ENCODE measurements around the gene WIF1.

WIF1 gene

GRCh38 chr12:65055859-65056258 is 65.2 kb downstream of the WIF1 start:
- no peak overlapping the region for H2BK120ac ChIP-seq (ENCODE audit: low read depth, low read length)
- H3K27me3 ChIP-seq (ENCODE audit: control insufficient read depth in 3 of 3, insufficient read depth in 3 of 3, low read depth in 1 of 3, low read length in 3 of 3), result no peaks in the 10 kb centered on the region
- no peak overlapping the region for H2BK5ac ChIP-seq (ENCODE audit: low read length)
- H3K9me3 ChIP-seq (replicated peaks in 1 of 2; ENCODE audit: control insufficient read depth in 2 of 2, insufficient read depth in 1 of 2, low read depth in 1 of 2, low read length in 2 of 2), result peaks cover 0 to 3% of the 10 kb centered on the region in 2 donors
- no peak overlapping the region for H3K18ac ChIP-seq (ENCODE audit: low read length)
- H2BK15ac ChIP-seq (ENCODE audit: low read length), result no peak overlapping the region
- no peak overlapping the region for H3K23ac ChIP-seq (ENCODE audit: low read depth, low read length, poor library complexity)
- peaks cover 0 to 6% of the 10 kb centered on the region in 2 donors for H3K4me1 ChIP-seq (ENCODE audit: control insufficient read depth in 2 of 2, insufficient read depth in 1 of 2, low read depth in 1 of 2, low read length in 2 of 2)
- H4K8ac ChIP-seq (ENCODE audit: low read depth, low read length), result no peak overlapping the region
- H3K14ac ChIP-seq (ENCODE audit: low read length), result no peak overlapping the region
- DNase-seq (ENCODE audit: low spot score), result no peak
- no peak overlapping the region for H2AK5ac ChIP-seq (ENCODE audit: low read depth, low read length)
- H3K9ac ChIP-seq (ENCODE audit: low read depth, low read length, poor library complexity), result no peak overlapping the region
- H2BK12ac ChIP-seq (ENCODE audit: low read length), result no peak overlapping the region
- no CpG with 5 or more reads among the region's 4 CpGs for WGBS, 2 donors (ENCODE audit: extremely low coverage in 2 of 2, insufficient read length in 2 of 2, insufficient replicate concordance in 1 of 2)
- H4K91ac ChIP-seq (ENCODE audit: low read depth, low read length, poor library complexity), result no peak overlapping the region
- no peak overlapping the region for H3K27ac ChIP-seq (replicated peaks; ENCODE audit: low read length)
- H3K4me3 ChIP-seq (ENCODE audit: low read length in 2 of 2), result no peak overlapping the region
- no peak overlapping the region for H3K4ac ChIP-seq (ENCODE audit: low read length)
- no peak overlapping the region for H2AFZ ChIP-seq (ENCODE audit: low read length)
- H3K4me2 ChIP-seq (ENCODE audit: insufficient read depth, low read length, poor library complexity, severe bottlenecking), result no peak overlapping the region
- H3K36me3 ChIP-seq (replicated peaks in 1 of 2; ENCODE audit: control insufficient read depth in 2 of 2, insufficient read depth in 2 of 2, low read length in 2 of 2), result no peaks in the 10 kb centered on the region
- no peaks in the 10 kb centered on the region for H3K79me1 ChIP-seq (ENCODE audit: low read depth, low read length)

DNA sequence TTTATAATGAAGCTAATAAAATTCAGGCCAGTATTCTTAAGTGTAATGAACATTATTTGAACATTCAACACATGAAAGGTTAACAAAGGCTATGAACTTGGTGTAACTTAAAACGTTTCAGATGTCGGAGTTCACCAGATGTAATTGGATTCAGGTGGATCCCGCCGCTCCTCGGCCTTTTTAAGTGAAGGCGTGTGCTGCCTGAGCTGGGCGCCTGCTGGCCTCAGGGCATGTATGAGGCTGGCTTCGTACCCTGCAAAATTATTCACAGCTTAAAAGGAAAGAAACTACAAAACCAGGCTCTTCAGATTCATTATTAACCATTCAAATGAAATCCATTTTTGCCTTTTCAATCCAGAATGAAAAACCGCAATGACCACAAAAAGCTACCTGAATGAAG is 69.9 kb downstream of the WIF1 start:
- peaks cover 0 to 7% of the 10 kb centered on the region in 2 donors for H3K4me1 ChIP-seq (ENCODE audit: control insufficient read depth in 2 of 2, insufficient read depth in 1 of 2, low read depth in 1 of 2, low read length in 2 of 2)
- H3K9me3 ChIP-seq (replicated peaks in 1 of 2; ENCODE audit: control insufficient read depth in 2 of 2, insufficient read depth in 1 of 2, low read depth in 1 of 2, low read length in 2 of 2), result no peaks in the 10 kb centered on the region
- H2AK5ac ChIP-seq (ENCODE audit: low read depth, low read length), result no peak overlapping the region
- H3K14ac ChIP-seq (ENCODE audit: low read length), result no peak overlapping the region
- no peak overlapping the region for H3K4ac ChIP-seq (ENCODE audit: low read length)
- no peak overlapping the region for H3K23ac ChIP-seq (ENCODE audit: low read depth, low read length, poor library complexity)
- H3K79me1 ChIP-seq (ENCODE audit: low read depth, low read length), result no peaks in the 10 kb centered on the region
- H3K27ac ChIP-seq (replicated peaks; ENCODE audit: low read length), result no peak overlapping the region
- no peak overlapping the region for H2BK15ac ChIP-seq (ENCODE audit: low read length)
- no peak overlapping the region for H4K8ac ChIP-seq (ENCODE audit: low read depth, low read length)
- no peak overlapping the region for H3K9ac ChIP-seq (ENCODE audit: low read depth, low read length, poor library complexity)
- WGBS, 2 donors (ENCODE audit: extremely low coverage in 2 of 2, insufficient read length in 2 of 2, insufficient replicate concordance in 1 of 2), result no CpG with 5 or more reads among the region's 9 CpGs
- DNase-seq (ENCODE audit: low spot score), result no peak
- H3K18ac ChIP-seq (ENCODE audit: low read length), result no peak overlapping the region
- no peak overlapping the region for H2BK5ac ChIP-seq (ENCODE audit: low read length)
- H2BK120ac ChIP-seq (ENCODE audit: low read depth, low read length), result no peak overlapping the region
- H3K4me2 ChIP-seq (ENCODE audit: insufficient read depth, low read length, poor library complexity, severe bottlenecking), result no peak overlapping the region
- H3K4me3 ChIP-seq (ENCODE audit: low read length in 2 of 2), result no peak overlapping the region
- H3K27me3 ChIP-seq (ENCODE audit: control insufficient read depth in 3 of 3, insufficient read depth in 3 of 3, low read depth in 1 of 3, low read length in 3 of 3), result no peaks in the 10 kb centered on the region
- H2AFZ ChIP-seq (ENCODE audit: low read length), result no peak overlapping the region
- no peaks in the 10 kb centered on the region for H3K36me3 ChIP-seq (replicated peaks in 1 of 2; ENCODE audit: control insufficient read depth in 2 of 2, insufficient read depth in 2 of 2, low read length in 2 of 2)
- no peak overlapping the region for H4K91ac ChIP-seq (ENCODE audit: low read depth, low read length, poor library complexity)
- H2BK12ac ChIP-seq (ENCODE audit: low read length), result no peak overlapping the region

GRCh38 chr12:65045269-65045668 is 75.8 kb downstream of the WIF1 start:
- H3K4me1 ChIP-seq (ENCODE audit: control insufficient read depth in 2 of 2, insufficient read depth in 1 of 2, low read depth in 1 of 2, low read length in 2 of 2), result peaks cover 0 to 2% of the 10 kb centered on the region in 2 donors
- H3K4me3 ChIP-seq (ENCODE audit: low read length in 2 of 2), result no peak overlapping the region
- no peak overlapping the region for H3K14ac ChIP-seq (ENCODE audit: low read length)
- H3K27ac ChIP-seq (replicated peaks; ENCODE audit: low read length), result no peak overlapping the region
- H2BK15ac ChIP-seq (ENCODE audit: low read length), result no peak overlapping the region
- no peak overlapping the region for H3K9ac ChIP-seq (ENCODE audit: low read depth, low read length, poor library complexity)
- WGBS, 2 donors (ENCODE audit: extremely low coverage in 2 of 2, insufficient read length in 2 of 2, insufficient replicate concordance in 1 of 2), result no CpG with 5 or more reads among the region's 4 CpGs
- H2BK120ac ChIP-seq (ENCODE audit: low read depth, low read length), result no peak overlapping the region
- H4K91ac ChIP-seq (ENCODE audit: low read depth, low read length, poor library complexity), result no peak overlapping the region
- H2AK5ac ChIP-seq (ENCODE audit: low read depth, low read length), result no peak overlapping the region
- H4K8ac ChIP-seq (ENCODE audit: low read depth, low read length), result no peak overlapping the region
- no peak overlapping the region for H2AFZ ChIP-seq (ENCODE audit: low read length)
- DNase-seq (ENCODE audit: low spot score), result no peak
- no peak overlapping the region for H3K23ac ChIP-seq (ENCODE audit: low read depth, low read length, poor library complexity)
- no peak overlapping the region for H2BK12ac ChIP-seq (ENCODE audit: low read length)
- no peaks in the 10 kb centered on the region for H3K36me3 ChIP-seq (replicated peaks in 1 of 2; ENCODE audit: control insufficient read depth in 2 of 2, insufficient read depth in 2 of 2, low read length in 2 of 2)
- no peaks in the 10 kb centered on the region for H3K9me3 ChIP-seq (replicated peaks in 1 of 2; ENCODE audit: control insufficient read depth in 2 of 2, insufficient read depth in 1 of 2, low read depth in 1 of 2, low read length in 2 of 2)
- H3K4ac ChIP-seq (ENCODE audit: low read length), result no peak overlapping the region
- no peak overlapping the region for H3K4me2 ChIP-seq (ENCODE audit: insufficient read depth, low read length, poor library complexity, severe bottlenecking)
- no peaks in the 10 kb centered on the region for H3K79me1 ChIP-seq (ENCODE audit: low read depth, low read length)
- no peaks in the 10 kb centered on the region for H3K27me3 ChIP-seq (ENCODE audit: control insufficient read depth in 3 of 3, insufficient read depth in 3 of 3, low read depth in 1 of 3, low read length in 3 of 3)
- H2BK5ac ChIP-seq (ENCODE audit: low read length), result no peak overlapping the region
- H3K18ac ChIP-seq (ENCODE audit: low read length), result no peak overlapping the region

DNA sequence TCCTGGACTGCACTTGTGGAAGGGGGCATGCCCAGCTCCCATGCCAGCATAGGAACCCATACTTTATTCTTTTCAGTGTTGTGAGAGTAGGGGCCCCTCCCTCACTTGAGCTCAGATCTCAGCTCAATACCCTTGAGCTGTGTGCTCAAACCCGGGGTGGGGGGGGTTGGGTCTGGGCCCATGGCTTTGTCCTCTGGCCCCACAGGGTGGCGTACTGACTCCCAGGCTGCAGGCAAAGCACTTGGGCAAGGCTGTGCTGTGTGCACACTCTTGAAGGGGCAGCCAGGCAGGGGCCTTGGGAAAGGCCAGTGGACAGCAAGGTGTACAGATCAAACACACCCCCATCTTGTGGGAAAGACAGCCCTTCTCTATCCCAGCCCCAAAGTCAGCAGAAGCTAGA is 81.8 kb downstream of the WIF1 start:
- no peaks in the 10 kb centered on the region for H3K79me1 ChIP-seq (ENCODE audit: low read depth, low read length)
- no peak overlapping the region for H3K14ac ChIP-seq (ENCODE audit: low read length)
- peak overlapping the region; percentile 46 for H2AK5ac ChIP-seq (ENCODE audit: low read depth, low read length)
- H3K36me3 ChIP-seq (replicated peaks in 1 of 2; ENCODE audit: control insufficient read depth in 2 of 2, insufficient read depth in 2 of 2, low read length in 2 of 2), result no peaks in the 10 kb centered on the region
- no peaks in the 10 kb centered on the region for H3K27me3 ChIP-seq (ENCODE audit: control insufficient read depth in 3 of 3, insufficient read depth in 3 of 3, low read depth in 1 of 3, low read length in 3 of 3)
- H2BK12ac ChIP-seq (ENCODE audit: low read length), result no peak overlapping the region
- H3K9me3 ChIP-seq (replicated peaks in 1 of 2; ENCODE audit: control insufficient read depth in 2 of 2, insufficient read depth in 1 of 2, low read depth in 1 of 2, low read length in 2 of 2), result peaks cover 0 to 4% of the 10 kb centered on the region in 2 donors
- WGBS, 2 donors (ENCODE audit: extremely low coverage in 2 of 2, insufficient read length in 2 of 2, insufficient replicate concordance in 1 of 2), result no CpG with 5 or more reads among the region's 2 CpGs
- H4K91ac ChIP-seq (ENCODE audit: low read depth, low read length, poor library complexity), result no peak overlapping the region
- no peak overlapping the region for H2BK5ac ChIP-seq (ENCODE audit: low read length)
- H3K27ac ChIP-seq (replicated peaks; ENCODE audit: low read length), result no peak overlapping the region
- H3K18ac ChIP-seq (ENCODE audit: low read length), result no peak overlapping the region
- H3K4me2 ChIP-seq (ENCODE audit: insufficient read depth, low read length, poor library complexity, severe bottlenecking), result no peak overlapping the region
- no peak for DNase-seq (ENCODE audit: low spot score)
- H2BK120ac ChIP-seq (ENCODE audit: low read depth, low read length), result no peak overlapping the region
- peak overlapping the region; percentile 49 for H2BK15ac ChIP-seq (ENCODE audit: low read length)
- no peak overlapping the region for H2AFZ ChIP-seq (ENCODE audit: low read length)
- no peak overlapping the region for H3K4me3 ChIP-seq (ENCODE audit: low read length in 2 of 2)
- H3K4me1 ChIP-seq (ENCODE audit: control insufficient read depth in 2 of 2, insufficient read depth in 1 of 2, low read depth in 1 of 2, low read length in 2 of 2), result no peaks in the 10 kb centered on the region
- H4K8ac ChIP-seq (ENCODE audit: low read depth, low read length), result no peak overlapping the region
- no peak overlapping the region for H3K23ac ChIP-seq (ENCODE audit: low read depth, low read length, poor library complexity)
- no peak overlapping the region for H3K4ac ChIP-seq (ENCODE audit: low read length)
- H3K9ac ChIP-seq (ENCODE audit: low read depth, low read length, poor library complexity), result no peak overlapping the region

Measured in neuronal stem cell (in vitro differentiated cells).